ENCODE results near the gene FBXW7. TPM values are rescaled to one million over a fixed set of nuclear protein-coding genes. Genes with fewer than 3 reads are reported as not detected.

Gene FBXW7
- total RNA-seq, 2 donors from 2014 or later: 29.3 to 29.5 TPM

DNA sequence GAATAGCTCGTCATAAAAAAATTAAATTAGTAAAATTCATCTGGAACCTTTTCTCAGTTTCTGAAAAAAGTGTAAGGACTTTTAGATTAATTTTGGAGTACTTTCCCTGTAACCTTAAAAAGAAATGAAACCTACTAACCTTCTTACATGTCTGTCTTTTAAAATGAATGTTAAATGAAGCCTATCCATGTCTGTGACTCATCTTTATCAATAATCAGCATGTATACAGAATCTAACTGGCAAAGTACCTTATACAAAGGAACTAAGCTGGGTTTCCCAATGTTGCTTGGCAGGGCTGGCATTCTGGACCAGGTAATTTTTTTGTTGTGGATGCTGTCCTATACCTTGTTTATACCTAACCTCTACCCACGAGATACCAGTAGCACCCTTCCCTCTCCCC is 13.6 kb downstream of the FBXW7 start:
- H3K9me3 ChIP-seq: no peaks in the 10 kb centered on the region
- H3K36me3 ChIP-seq: no peaks in the 10 kb centered on the region
- H3K9ac ChIP-seq (ENCODE audit: low read depth in 2 of 2, low read length in 2 of 2): no peak overlapping the region
- no peaks in the 10 kb centered on the region for H3K27me3 ChIP-seq
- H3K4me1 ChIP-seq: no peaks in the 10 kb centered on the region
- DNase-seq: no peak
- TF ChIP-seq, protein P1, sequence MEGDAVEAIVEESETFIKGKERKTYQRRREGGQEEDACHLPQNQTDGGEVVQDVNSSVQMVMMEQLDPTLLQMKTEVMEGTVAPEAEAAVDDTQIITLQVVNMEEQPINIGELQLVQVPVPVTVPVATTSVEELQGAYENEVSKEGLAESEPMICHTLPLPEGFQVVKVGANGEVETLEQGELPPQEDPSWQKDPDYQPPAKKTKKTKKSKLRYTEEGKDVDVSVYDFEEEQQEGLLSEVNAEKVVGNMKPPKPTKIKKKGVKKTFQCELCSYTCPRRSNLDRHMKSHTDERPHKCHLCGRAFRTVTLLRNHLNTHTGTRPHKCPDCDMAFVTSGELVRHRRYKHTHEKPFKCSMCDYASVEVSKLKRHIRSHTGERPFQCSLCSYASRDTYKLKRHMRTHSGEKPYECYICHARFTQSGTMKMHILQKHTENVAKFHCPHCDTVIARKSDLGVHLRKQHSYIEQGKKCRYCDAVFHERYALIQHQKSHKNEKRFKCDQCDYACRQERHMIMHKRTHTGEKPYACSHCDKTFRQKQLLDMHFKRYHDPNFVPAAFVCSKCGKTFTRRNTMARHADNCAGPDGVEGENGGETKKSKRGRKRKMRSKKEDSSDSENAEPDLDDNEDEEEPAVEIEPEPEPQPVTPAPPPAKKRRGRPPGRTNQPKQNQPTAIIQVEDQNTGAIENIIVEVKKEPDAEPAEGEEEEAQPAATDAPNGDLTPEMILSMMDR (IDR thresholded peaks at IDR 0.05): no peak
- H3K4me3 ChIP-seq: no peak overlapping the region
- no peak overlapping the region for H3K27ac ChIP-seq
- intact Hi-C loops (cut with DNase I): no loop called here

DNA sequence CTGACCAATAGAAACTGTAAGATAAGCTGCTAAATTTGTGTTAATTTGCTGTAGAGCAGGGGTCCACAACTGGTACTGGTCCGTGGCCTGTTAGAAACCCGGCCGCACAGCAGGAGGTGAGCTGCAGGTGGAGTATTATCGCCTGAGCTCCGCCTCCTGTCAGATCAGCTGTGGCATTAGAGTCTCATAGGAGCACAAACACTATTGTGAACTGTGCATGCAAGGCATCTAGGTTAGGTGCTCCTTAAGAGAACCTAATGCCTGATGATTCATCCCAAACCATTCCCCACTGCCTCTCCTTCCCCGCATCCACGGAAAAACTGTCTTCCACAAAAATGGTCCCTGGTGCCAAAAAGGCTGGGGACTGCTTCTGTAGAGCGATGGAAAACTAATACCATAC is 19.7 kb downstream of the FBXW7 start:
- TF ChIP-seq, protein P1 (IDR thresholded peaks at IDR 0.05): no peak
- intact Hi-C loops (cut with DNase I): no loop called here
- no peak overlapping the region for H3K27ac ChIP-seq

DNA sequence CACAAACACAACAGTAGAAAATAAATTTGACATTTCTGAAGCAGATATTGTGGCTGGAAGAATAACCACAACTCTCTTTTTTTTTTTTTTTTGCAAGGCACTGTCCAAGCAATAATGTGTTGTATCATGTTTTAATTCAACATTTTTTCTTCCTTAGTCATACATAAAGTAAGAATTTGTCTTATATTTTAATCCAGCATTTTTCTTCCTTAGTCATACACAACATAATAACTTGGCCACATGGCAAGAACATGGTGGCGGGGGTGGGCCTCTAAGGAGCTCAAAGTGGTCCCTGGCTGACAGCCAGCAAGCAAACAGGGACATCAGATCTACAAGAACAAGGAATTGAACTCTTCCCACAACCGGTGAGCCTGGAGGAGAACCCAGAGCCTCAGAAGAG is 20.2 kb downstream of the FBXW7 start:
- no peaks in the 10 kb centered on the region for H3K4me1 ChIP-seq
- no peak overlapping the region for H3K27ac ChIP-seq
- H3K4me3 ChIP-seq: no peak overlapping the region
- intact Hi-C loops (cut with DNase I): no loop called here
- no peaks in the 10 kb centered on the region for H3K36me3 ChIP-seq
- H3K9me3 ChIP-seq: no peaks in the 10 kb centered on the region
- TF ChIP-seq, protein P1 (IDR thresholded peaks at IDR 0.05): no peak
- DNase-seq: no peak
- H3K9ac ChIP-seq (ENCODE audit: low read depth in 2 of 2, low read length in 2 of 2): no peak overlapping the region
- no peaks in the 10 kb centered on the region for H3K27me3 ChIP-seq

More for the DNA sequence above, 19.7 kb downstream of the FBXW7 start:
- Histone ChIP-seq H3K9me3 (no peaks in the 10 kb centered on the region), H3K36me3 (no peaks in the 10 kb centered on the region), H3K4me3 (no peak overlapping the region), H3K4me1 (no peaks in the 10 kb centered on the region), H3K27me3 (no peaks in the 10 kb centered on the region), H3K9ac (ENCODE audit: low read depth in 2 of 2, low read length in 2 of 2) (no peak overlapping the region)
- no peak for DNase-seq

DNA sequence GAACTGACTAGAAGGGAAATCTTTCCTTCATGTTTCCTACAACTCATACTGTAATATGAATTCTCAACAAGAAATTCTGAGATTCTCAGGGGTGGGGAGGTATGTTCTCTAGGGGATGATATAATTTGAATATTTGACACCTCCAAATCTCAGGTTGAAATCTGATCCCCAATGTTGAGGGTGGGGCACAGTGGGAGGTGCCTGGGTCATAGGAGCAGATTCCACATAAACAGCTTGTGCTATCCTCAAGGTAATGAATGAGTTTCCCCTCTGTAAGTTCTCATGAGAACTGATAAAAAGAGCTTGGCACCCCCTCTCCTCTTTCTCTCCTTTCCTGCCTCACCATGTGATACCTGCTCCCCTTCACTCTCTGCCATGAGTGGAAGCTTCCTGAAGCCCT is 21.5 kb downstream of the FBXW7 start:
- H3K4me3 ChIP-seq: no peak overlapping the region
- H3K36me3 ChIP-seq: no peaks in the 10 kb centered on the region
- intact Hi-C loops (cut with DNase I): no loop called here
- H3K27me3 ChIP-seq: no peaks in the 10 kb centered on the region
- H3K9ac ChIP-seq (ENCODE audit: low read depth in 2 of 2, low read length in 2 of 2): no peak overlapping the region
- H3K9me3 ChIP-seq: no peaks in the 10 kb centered on the region
- no peak overlapping the region for H3K27ac ChIP-seq
- DNase-seq: no peak
- TF ChIP-seq, protein P1 (IDR thresholded peaks at IDR 0.05): no peak
- H3K4me1 ChIP-seq: no peaks in the 10 kb centered on the region

DNA sequence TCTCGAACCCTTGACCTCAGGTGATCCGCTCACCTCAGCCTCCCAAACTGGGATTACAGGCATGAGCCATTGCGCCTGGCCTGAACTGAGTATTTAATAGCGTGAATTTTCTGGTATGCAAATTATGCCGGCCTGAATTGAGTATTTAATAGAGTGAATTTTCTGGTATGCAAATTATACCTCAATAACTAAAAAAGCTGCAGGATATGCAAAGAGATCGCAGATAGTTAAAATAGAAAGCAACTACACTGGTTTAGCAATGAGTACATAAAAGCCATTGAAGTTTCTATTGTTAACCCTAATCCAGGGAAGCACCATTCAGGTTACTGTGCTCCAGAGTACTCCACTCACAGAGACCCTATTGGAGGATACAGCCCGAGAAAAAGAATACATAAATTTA is 22.8 kb downstream of the FBXW7 start:
- intact Hi-C loops (cut with DNase I): no loop called here
- no peak overlapping the region for H3K4me3 ChIP-seq
- TF ChIP-seq, protein P1 (IDR thresholded peaks at IDR 0.05): no peak
- no peaks in the 10 kb centered on the region for H3K4me1 ChIP-seq
- H3K9ac ChIP-seq (ENCODE audit: low read depth in 2 of 2, low read length in 2 of 2): no peak overlapping the region
- DNase-seq: no peak
- H3K9me3 ChIP-seq: no peaks in the 10 kb centered on the region
- no peak overlapping the region for H3K27ac ChIP-seq
- H3K36me3 ChIP-seq: no peaks in the 10 kb centered on the region
- H3K27me3 ChIP-seq: no peaks in the 10 kb centered on the region

DNA sequence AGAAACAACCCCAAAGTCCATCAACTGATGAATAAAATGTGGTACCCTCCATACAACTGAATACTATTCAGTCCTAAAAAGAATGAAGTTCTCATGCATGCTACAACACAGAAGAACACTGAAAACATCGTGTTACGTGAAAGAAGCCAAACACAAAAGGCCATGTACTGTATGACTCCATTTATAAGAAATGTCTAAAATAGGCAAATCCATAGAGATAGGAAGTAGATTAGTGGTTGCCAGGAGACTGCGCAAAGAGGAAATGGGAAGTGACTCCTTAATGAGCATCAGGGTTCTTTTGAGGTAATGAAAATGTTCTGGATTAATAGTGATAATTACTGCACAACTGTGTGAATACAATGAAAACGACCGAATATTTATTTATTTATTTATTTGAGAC is 23.4 kb downstream of the FBXW7 start:
- Histone ChIP-seq H3K9ac (ENCODE audit: low read depth in 2 of 2, low read length in 2 of 2) (no peak overlapping the region), H3K4me3 (no peak overlapping the region), H3K27ac (no peak overlapping the region), H3K36me3 (no peaks in the 10 kb centered on the region), H3K4me1 (no peaks in the 10 kb centered on the region), H3K9me3 (no peaks in the 10 kb centered on the region), H3K27me3 (no peaks in the 10 kb centered on the region)
- DNase-seq: no peak
- TF ChIP-seq, protein P1 (IDR thresholded peaks at IDR 0.05): no peak
- intact Hi-C loops (cut with DNase I): no loop called here

Measured in colonic mucosa (tissue), 4 donors.